Measurements from ENCODE around the gene KIR3DL2.
"Not testable (repeated sequence)": the region's sequence is repeated elsewhere in the genome, so short reads cannot be mapped to it uniquely, and the experiment has no call there.

The KIR3DL2 gene

DNA sequence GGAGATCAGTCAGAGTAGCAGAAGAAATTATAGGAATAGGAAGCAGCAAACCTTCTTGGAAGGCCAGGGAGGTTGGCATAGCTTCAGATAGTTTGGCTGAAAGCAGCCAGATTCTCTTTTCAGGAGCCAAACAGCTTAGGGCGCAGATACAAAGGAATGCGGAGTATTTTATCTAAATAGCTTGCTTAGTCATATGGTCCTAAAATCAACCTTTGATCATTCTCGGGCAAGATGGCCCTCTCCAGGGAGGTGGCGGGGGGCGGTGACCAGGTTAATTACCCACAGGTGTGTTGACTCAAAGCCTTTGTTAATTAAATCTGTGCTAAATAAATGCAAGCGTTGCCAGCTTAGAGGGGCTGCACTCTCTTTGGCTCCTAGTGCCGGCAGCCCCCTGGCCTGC lies 43.2 kb downstream of the KIR3DL2 start:
- no peaks in the 10 kb centered on the region for H3K79me2 ChIP-seq (ENCODE audit: low read length)
- no peak overlapping the region for H2AFZ ChIP-seq (ENCODE audit: low read length)
- H3F3A ChIP-seq (ENCODE audit: insufficient read depth, low read length), result no peaks in the 10 kb centered on the region
- H3K4me2 ChIP-seq (ENCODE audit: low read depth, low read length), result no peak overlapping the region
- no peak overlapping the region for H3K9ac ChIP-seq (ENCODE audit: low read length)
- no peaks in the 10 kb centered on the region for H4K20me1 ChIP-seq (ENCODE audit: insufficient read depth, low read length)
- DNase-seq, result no peak
- H3K9me2 ChIP-seq (replicated peaks; ENCODE audit: insufficient read depth, low read length), result no peaks in the 10 kb centered on the region
- H3K4me1 ChIP-seq (ENCODE audit: low read length), result no peaks in the 10 kb centered on the region
- TF ChIP-seq EZH2phosphoT487 (IDR thresholded peaks at IDR 0.05; ENCODE audit: low read length) (no peak), EZH2 (optimal IDR thresholded peaks at IDR 0.05; ENCODE audit: low read depth, low read length) (no peak)
- TF ChIP-seq, protein P1, sequence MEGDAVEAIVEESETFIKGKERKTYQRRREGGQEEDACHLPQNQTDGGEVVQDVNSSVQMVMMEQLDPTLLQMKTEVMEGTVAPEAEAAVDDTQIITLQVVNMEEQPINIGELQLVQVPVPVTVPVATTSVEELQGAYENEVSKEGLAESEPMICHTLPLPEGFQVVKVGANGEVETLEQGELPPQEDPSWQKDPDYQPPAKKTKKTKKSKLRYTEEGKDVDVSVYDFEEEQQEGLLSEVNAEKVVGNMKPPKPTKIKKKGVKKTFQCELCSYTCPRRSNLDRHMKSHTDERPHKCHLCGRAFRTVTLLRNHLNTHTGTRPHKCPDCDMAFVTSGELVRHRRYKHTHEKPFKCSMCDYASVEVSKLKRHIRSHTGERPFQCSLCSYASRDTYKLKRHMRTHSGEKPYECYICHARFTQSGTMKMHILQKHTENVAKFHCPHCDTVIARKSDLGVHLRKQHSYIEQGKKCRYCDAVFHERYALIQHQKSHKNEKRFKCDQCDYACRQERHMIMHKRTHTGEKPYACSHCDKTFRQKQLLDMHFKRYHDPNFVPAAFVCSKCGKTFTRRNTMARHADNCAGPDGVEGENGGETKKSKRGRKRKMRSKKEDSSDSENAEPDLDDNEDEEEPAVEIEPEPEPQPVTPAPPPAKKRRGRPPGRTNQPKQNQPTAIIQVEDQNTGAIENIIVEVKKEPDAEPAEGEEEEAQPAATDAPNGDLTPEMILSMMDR (IDR thresholded peaks at IDR 0.05; ENCODE audit: low read length), result no peak
- H3K4me3 ChIP-seq (ENCODE audit: low read length), result no peak overlapping the region
- peaks cover 41% of the 10 kb centered on the region for H3K27me3 ChIP-seq (replicated peaks; ENCODE audit: insufficient read depth, low read length)
- no peaks in the 10 kb centered on the region for H3K36me3 ChIP-seq (replicated peaks; ENCODE audit: insufficient read depth, low read length)
- no peaks in the 10 kb centered on the region for H3K9me3 ChIP-seq (replicated peaks; ENCODE audit: insufficient read depth, low read length)
- no peak overlapping the region for H3K27ac ChIP-seq (ENCODE audit: low read length)

DNA sequence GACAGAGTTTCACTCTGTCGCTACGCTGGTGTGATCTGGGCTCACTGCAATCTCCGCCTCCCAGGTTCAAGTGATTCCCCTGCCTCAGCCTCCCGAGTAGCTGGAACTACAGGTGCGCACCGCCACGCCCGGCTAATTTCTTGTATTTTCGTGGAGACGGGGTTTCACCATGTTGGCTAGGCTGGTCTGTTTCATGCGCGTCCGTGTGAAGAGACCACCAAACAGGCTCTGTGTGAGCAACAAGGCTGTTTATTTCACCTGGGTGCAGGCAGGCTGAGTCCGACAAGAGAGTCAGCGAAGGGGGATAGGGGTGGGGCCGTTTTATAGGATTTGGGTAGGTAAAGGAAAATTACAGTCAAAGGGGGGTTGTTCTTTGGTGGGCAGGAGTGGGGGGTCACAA lies 43.9 kb downstream of the KIR3DL2 start:
- H3K4me3 ChIP-seq (ENCODE audit: low read length); H3F3A ChIP-seq (ENCODE audit: insufficient read depth, low read length); H3K79me2 ChIP-seq (ENCODE audit: low read length); H3K4me2 ChIP-seq (ENCODE audit: low read depth, low read length); H3K9me2 ChIP-seq (replicated peaks; ENCODE audit: insufficient read depth, low read length); H3K36me3 ChIP-seq (replicated peaks; ENCODE audit: insufficient read depth, low read length); H2AFZ ChIP-seq (ENCODE audit: low read length); H3K4me1 ChIP-seq (ENCODE audit: low read length); H4K20me1 ChIP-seq (ENCODE audit: insufficient read depth, low read length); H3K9me3 ChIP-seq (replicated peaks; ENCODE audit: insufficient read depth, low read length); H3K27ac ChIP-seq (ENCODE audit: low read length); H3K9ac ChIP-seq (ENCODE audit: low read length); DNase-seq: not testable (repeated sequence)
- H3K27me3 ChIP-seq (replicated peaks; ENCODE audit: insufficient read depth, low read length), result peaks cover 39% of the 10 kb centered on the region

DNA sequence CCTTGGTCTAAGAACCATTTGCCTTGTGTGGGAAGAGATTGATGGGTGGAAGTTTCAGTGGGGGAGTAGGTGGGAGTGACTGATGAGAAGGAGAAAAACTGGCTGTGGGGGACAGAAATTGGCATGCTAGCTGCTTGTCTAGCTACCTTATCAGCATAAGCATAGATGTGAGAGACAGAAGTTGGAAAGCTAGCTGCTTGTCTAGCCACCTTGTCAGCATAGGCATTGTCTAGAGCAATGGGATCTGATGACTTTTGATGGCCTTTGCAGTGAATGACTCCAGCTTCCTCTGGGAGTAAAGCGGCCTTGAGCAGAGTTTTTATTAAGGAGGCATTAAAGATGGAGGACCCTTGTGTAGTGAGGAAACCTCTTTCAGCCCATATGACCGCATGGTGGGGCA lies 45.8 kb downstream of the KIR3DL2 start:
- H3K4me3 ChIP-seq (ENCODE audit: low read length), result no peak overlapping the region
- no peaks in the 10 kb centered on the region for H3F3A ChIP-seq (ENCODE audit: insufficient read depth, low read length)
- no peak overlapping the region for H2AFZ ChIP-seq (ENCODE audit: low read length)
- no peaks in the 10 kb centered on the region for H4K20me1 ChIP-seq (ENCODE audit: insufficient read depth, low read length)
- H3K4me2 ChIP-seq (ENCODE audit: low read depth, low read length), result no peak overlapping the region
- no peaks in the 10 kb centered on the region for H3K4me1 ChIP-seq (ENCODE audit: low read length)
- TF ChIP-seq EZH2 (optimal IDR thresholded peaks at IDR 0.05; ENCODE audit: low read depth, low read length) (no peak), EZH2phosphoT487 (IDR thresholded peaks at IDR 0.05; ENCODE audit: low read length) (no peak)
- TF ChIP-seq, protein P1 (IDR thresholded peaks at IDR 0.05; ENCODE audit: low read length), result no peak
- no peaks in the 10 kb centered on the region for H3K9me2 ChIP-seq (replicated peaks; ENCODE audit: insufficient read depth, low read length)
- H3K27ac ChIP-seq (ENCODE audit: low read length), result no peak overlapping the region
- no peak for DNase-seq
- no peaks in the 10 kb centered on the region for H3K36me3 ChIP-seq (replicated peaks; ENCODE audit: insufficient read depth, low read length)
- no peaks in the 10 kb centered on the region for H3K9me3 ChIP-seq (replicated peaks; ENCODE audit: insufficient read depth, low read length)
- peaks cover 45% of the 10 kb centered on the region for H3K27me3 ChIP-seq (replicated peaks; ENCODE audit: insufficient read depth, low read length)
- no peaks in the 10 kb centered on the region for H3K79me2 ChIP-seq (ENCODE audit: low read length)
- H3K9ac ChIP-seq (ENCODE audit: low read length), result no peak overlapping the region

DNA sequence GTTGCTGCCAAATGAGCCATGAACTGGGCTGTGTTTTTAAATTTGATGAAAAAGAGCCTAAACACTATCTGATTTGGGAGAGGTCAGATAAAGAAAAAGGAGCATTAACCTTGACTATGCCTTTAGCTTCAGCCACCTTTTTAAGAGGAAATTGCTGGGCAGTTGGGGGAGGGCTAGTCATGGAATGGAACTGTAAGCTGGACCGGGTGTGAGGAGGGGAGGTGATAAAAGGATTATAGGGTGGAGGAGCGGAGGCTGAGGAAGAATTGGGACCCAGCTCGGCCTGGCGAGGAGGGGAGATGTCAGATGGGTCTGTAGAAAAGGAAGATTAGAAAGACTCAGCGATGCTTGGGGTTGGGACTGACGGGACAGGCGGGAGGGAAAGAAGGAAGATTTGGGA lies 48.4 kb downstream of the KIR3DL2 start:
- not testable (repeated sequence) for H4K20me1 ChIP-seq (ENCODE audit: insufficient read depth, low read length); H3K9me2 ChIP-seq (replicated peaks; ENCODE audit: insufficient read depth, low read length); H3K9ac ChIP-seq (ENCODE audit: low read length); H3K9me3 ChIP-seq (replicated peaks; ENCODE audit: insufficient read depth, low read length); DNase-seq; H3K27ac ChIP-seq (ENCODE audit: low read length); H2AFZ ChIP-seq (ENCODE audit: low read length); H3K4me1 ChIP-seq (ENCODE audit: low read length); H3K4me3 ChIP-seq (ENCODE audit: low read length); H3K79me2 ChIP-seq (ENCODE audit: low read length); H3F3A ChIP-seq (ENCODE audit: insufficient read depth, low read length); H3K4me2 ChIP-seq (ENCODE audit: low read depth, low read length); H3K36me3 ChIP-seq (replicated peaks; ENCODE audit: insufficient read depth, low read length)
- peaks cover 35% of the 10 kb centered on the region for H3K27me3 ChIP-seq (replicated peaks; ENCODE audit: insufficient read depth, low read length)

DNA sequence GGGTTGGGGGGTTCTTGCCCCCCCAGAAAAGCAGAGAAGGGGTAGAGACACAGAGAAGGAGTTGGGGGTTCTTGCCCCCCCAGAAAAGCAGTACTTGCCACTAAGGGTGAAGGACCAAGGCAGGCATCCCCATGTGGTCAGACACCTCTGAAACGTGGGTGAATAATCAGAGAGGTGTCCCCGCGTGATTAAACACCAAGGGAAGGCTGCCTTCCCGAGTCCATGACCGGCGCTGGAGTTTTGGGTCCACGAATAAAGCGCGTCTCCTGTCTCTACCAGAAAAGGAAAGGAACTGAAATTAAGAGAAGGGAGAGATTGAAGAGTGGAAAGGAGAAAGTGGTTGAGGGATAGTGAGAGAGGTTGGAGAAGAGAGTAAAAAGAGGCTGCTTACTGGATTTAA lies 49.4 kb downstream of the KIR3DL2 start:
- not testable (repeated sequence) for DNase-seq; H3K36me3 ChIP-seq (replicated peaks; ENCODE audit: insufficient read depth, low read length); H3F3A ChIP-seq (ENCODE audit: insufficient read depth, low read length); H3K4me1 ChIP-seq (ENCODE audit: low read length); H2AFZ ChIP-seq (ENCODE audit: low read length); H3K9ac ChIP-seq (ENCODE audit: low read length); H3K9me3 ChIP-seq (replicated peaks; ENCODE audit: insufficient read depth, low read length); H4K20me1 ChIP-seq (ENCODE audit: insufficient read depth, low read length); H3K9me2 ChIP-seq (replicated peaks; ENCODE audit: insufficient read depth, low read length); H3K79me2 ChIP-seq (ENCODE audit: low read length); H3K4me3 ChIP-seq (ENCODE audit: low read length); H3K4me2 ChIP-seq (ENCODE audit: low read depth, low read length); H3K27ac ChIP-seq (ENCODE audit: low read length)
- H3K27me3 ChIP-seq (replicated peaks; ENCODE audit: insufficient read depth, low read length), result peaks cover 31% of the 10 kb centered on the region

DNA sequence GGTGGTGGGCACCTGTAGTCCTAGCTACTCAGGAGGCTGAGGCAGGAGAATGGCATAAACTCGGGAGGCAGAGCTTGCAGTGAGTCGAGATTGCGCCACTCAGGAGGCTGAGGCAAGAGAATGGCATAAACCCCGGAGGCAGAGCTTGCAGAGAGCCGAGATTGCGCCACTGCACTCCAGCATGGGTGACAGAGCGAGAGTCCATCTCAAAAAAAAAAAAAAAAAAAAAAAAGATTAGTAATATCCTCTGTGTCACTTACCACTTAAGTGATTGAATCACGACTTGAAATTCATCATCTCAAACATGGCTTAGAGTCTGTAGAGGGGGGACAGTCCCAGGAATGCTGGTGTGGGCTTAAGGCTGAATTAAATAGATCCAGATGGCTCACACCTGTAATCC lies 50.9 kb downstream of the KIR3DL2 start:
- H3F3A ChIP-seq (ENCODE audit: insufficient read depth, low read length); H3K27ac ChIP-seq (ENCODE audit: low read length); H3K4me2 ChIP-seq (ENCODE audit: low read depth, low read length); H4K20me1 ChIP-seq (ENCODE audit: insufficient read depth, low read length); H3K9ac ChIP-seq (ENCODE audit: low read length); H2AFZ ChIP-seq (ENCODE audit: low read length); H3K4me3 ChIP-seq (ENCODE audit: low read length); H3K9me2 ChIP-seq (replicated peaks; ENCODE audit: insufficient read depth, low read length); H3K4me1 ChIP-seq (ENCODE audit: low read length); H3K79me2 ChIP-seq (ENCODE audit: low read length); H3K36me3 ChIP-seq (replicated peaks; ENCODE audit: insufficient read depth, low read length); H3K9me3 ChIP-seq (replicated peaks; ENCODE audit: insufficient read depth, low read length); DNase-seq: not testable (repeated sequence)
- peaks cover 42% of the 10 kb centered on the region for H3K27me3 ChIP-seq (replicated peaks; ENCODE audit: insufficient read depth, low read length)

Measured in MM.1S (cell line).